Activated naive CD4-positive, alpha-beta T cell treated with anti-CD3 and anti-CD28 coated beads, Interleukin-2, amount 10 ng/mL, durations not matched to agents 7 days and 5 days (primary cell): Measurements from ENCODE around the gene SLC39A11.
"Not testable (repeated sequence)": the region's sequence is repeated elsewhere in the genome, so short reads cannot be mapped to it uniquely, and the experiment has no call there.

Experiments used
- CTCF ChIA-PET: fragments of 350-600 bp; sonication (Branson Sonifier 250); formaldehyde crosslinking; loops from one replicate; lab custom pipeline; 2021; ENCODE audit warnings: antibody characterized with exemption; lab: Charles Lee
- DNase-seq: peaks from one replicate; pipeline ENCODE4 v3.0.0-alpha.2; 2020
- H3K27ac Mint-ChIP-seq: one replicate; pipeline ENCODE4 v1.8.0; 2021; ENCODE audit warnings: mild to moderate bottlenecking, moderate library complexity, mixed read lengths
- H3K27me3 Mint-ChIP-seq: one replicate; pipeline ENCODE4 v1.8.0; 2021; ENCODE audit warnings: mild to moderate bottlenecking, mixed read lengths
- H3K36me3 Mint-ChIP-seq: one replicate; pipeline ENCODE4 v1.8.0; 2021; ENCODE audit warnings: mixed read lengths
- H3K4me1 Mint-ChIP-seq: one replicate; pipeline ENCODE4 v1.8.0; 2021; ENCODE audit warnings: mixed read lengths
- H3K4me3 Mint-ChIP-seq: one replicate; pipeline ENCODE4 v1.8.0; 2021; ENCODE audit warnings: mild to moderate bottlenecking, moderate library complexity, mixed read lengths
- H3K9me3 Mint-ChIP-seq: one replicate; pipeline ENCODE4 v1.8.0; 2021; ENCODE audit warnings: mixed read lengths

SLC39A11 gene

GRCh38 chr17:73072219-73072962, 20.1 kb downstream of the SLC39A11 start:
- CTCF ChIA-PET, result no interaction called here
- Mint-ChIP-seq H3K9me3 (no peaks in the 10 kb centered on the region), H3K4me1 (no peaks in the 10 kb centered on the region)

GRCh38 chr17:73071066-73071999, 21.2 kb downstream of the SLC39A11 start:
- no peak for DNase-seq
- peaks cover 11% of the 10 kb centered on the region for H3K36me3 Mint-ChIP-seq

More at GRCh38 chr17:73072219-73072962, 20.1 kb downstream of the SLC39A11 start:
- no peak overlapping the region for H3K27ac Mint-ChIP-seq
- H3K36me3 Mint-ChIP-seq, result peaks cover 11% of the 10 kb centered on the region
- H3K27me3 Mint-ChIP-seq, result no peaks in the 10 kb centered on the region
- no peak overlapping the region for H3K4me3 Mint-ChIP-seq
- DNase-seq, result no peak

GRCh38 chr17:73069841-73070240, 22.6 kb downstream of the SLC39A11 start:
- Mint-ChIP-seq H3K27me3 (no peaks in the 10 kb centered on the region), H3K4me1 (no peaks in the 10 kb centered on the region), H3K4me3 (no peak overlapping the region), H3K27ac (no peak overlapping the region), H3K36me3 (peaks cover 11% of the 10 kb centered on the region), H3K9me3 (no peaks in the 10 kb centered on the region)
- no peak for DNase-seq
- CTCF ChIA-PET, result interaction anchor here (1.1 kb wide), 1 partner anchor 9 kb away, joined by 3 read pairs; no protein-coding TSS in a partner anchor

More at GRCh38 chr17:73071066-73071999, 21.2 kb downstream of the SLC39A11 start:
- no peak overlapping the region for H3K4me3 Mint-ChIP-seq
- no peak overlapping the region for H3K27ac Mint-ChIP-seq
- CTCF ChIA-PET, result interaction anchor here (1.1 kb wide), 1 partner anchor 10 kb away, joined by 3 read pairs; no protein-coding TSS in a partner anchor
- no peaks in the 10 kb centered on the region for H3K4me1 Mint-ChIP-seq
- H3K9me3 Mint-ChIP-seq, result no peaks in the 10 kb centered on the region
- no peaks in the 10 kb centered on the region for H3K27me3 Mint-ChIP-seq

GRCh38 chr17:73069164-73069770, 23.2 kb downstream of the SLC39A11 start:
- Mint-ChIP-seq H3K27ac (no peak overlapping the region), H3K4me3 (no peak overlapping the region), H3K36me3 (peaks cover 11% of the 10 kb centered on the region), H3K4me1 (no peaks in the 10 kb centered on the region), H3K9me3 (no peaks in the 10 kb centered on the region), H3K27me3 (no peaks in the 10 kb centered on the region)
- no peak for DNase-seq
- CTCF ChIA-PET, result no interaction called here

- no peaks in the 10 kb centered on the region for H3K9me3 Mint-ChIP-seq
- no peak overlapping the region for H3K27ac Mint-ChIP-seq
- no peak for DNase-seq
- peaks cover 11% of the 10 kb centered on the region for H3K36me3 Mint-ChIP-seq
- CTCF ChIA-PET, result no interaction called here
- H3K4me1 Mint-ChIP-seq, result no peaks in the 10 kb centered on the region
- H3K4me3 Mint-ChIP-seq, result no peak overlapping the region
- H3K27me3 Mint-ChIP-seq, result no peaks in the 10 kb centered on the region
Measured at GRCh38 chr17:73068322-73069153, 23.9 kb downstream of the SLC39A11 start.

GRCh38 chr17:73067699-73068098, 24.8 kb downstream of the SLC39A11 start:
- H3K9me3 Mint-ChIP-seq, H3K4me1 Mint-ChIP-seq, DNase-seq, H3K4me3 Mint-ChIP-seq, H3K27ac Mint-ChIP-seq, CTCF ChIA-PET, H3K27me3 Mint-ChIP-seq: not testable (repeated sequence)
- H3K36me3 Mint-ChIP-seq, result peaks cover 11% of the 10 kb centered on the region

GRCh38 chr17:73067075-73067474, 25.4 kb downstream of the SLC39A11 start:
- H3K9me3 Mint-ChIP-seq, result no peaks in the 10 kb centered on the region
- no peak for DNase-seq
- no peak overlapping the region for H3K4me3 Mint-ChIP-seq
- H3K4me1 Mint-ChIP-seq, result no peaks in the 10 kb centered on the region
- H3K27ac Mint-ChIP-seq, result no peak overlapping the region
- H3K36me3 Mint-ChIP-seq, result peaks cover 11% of the 10 kb centered on the region
- CTCF ChIA-PET, result no interaction called here
- H3K27me3 Mint-ChIP-seq, result no peaks in the 10 kb centered on the region

GRCh38 chr17:73066148-73066884, 26.2 kb downstream of the SLC39A11 start:
- H3K27me3 Mint-ChIP-seq, result no peaks in the 10 kb centered on the region
- H3K9me3 Mint-ChIP-seq, result no peaks in the 10 kb centered on the region
- CTCF ChIA-PET, result no interaction called here
- DNase-seq, result no peak
- H3K27ac Mint-ChIP-seq, result no peak overlapping the region
- H3K4me3 Mint-ChIP-seq, result no peak overlapping the region
- no peaks in the 10 kb centered on the region for H3K4me1 Mint-ChIP-seq
- H3K36me3 Mint-ChIP-seq, result peaks cover 8% of the 10 kb centered on the region

GRCh38 chr17:73065376-73065775, 27.1 kb downstream of the SLC39A11 start:
- CTCF ChIA-PET, result no interaction called here
- no peaks in the 10 kb centered on the region for H3K4me1 Mint-ChIP-seq
- H3K4me3 Mint-ChIP-seq, result no peak overlapping the region
- H3K27ac Mint-ChIP-seq, result no peak overlapping the region
- no peak for DNase-seq
- no peaks in the 10 kb centered on the region for H3K27me3 Mint-ChIP-seq
- H3K36me3 Mint-ChIP-seq, result peaks cover 4% of the 10 kb centered on the region
- no peaks in the 10 kb centered on the region for H3K9me3 Mint-ChIP-seq

GRCh38 chr17:73064084-73064938, 28.2 kb downstream of the SLC39A11 start:
- H3K27ac Mint-ChIP-seq, result no peak overlapping the region
- CTCF ChIA-PET, result no interaction called here
- no peak overlapping the region for H3K4me3 Mint-ChIP-seq
- no peaks in the 10 kb centered on the region for H3K9me3 Mint-ChIP-seq
- no peaks in the 10 kb centered on the region for H3K4me1 Mint-ChIP-seq
- no peak for DNase-seq
- no peaks in the 10 kb centered on the region for H3K27me3 Mint-ChIP-seq
- peaks cover 4% of the 10 kb centered on the region for H3K36me3 Mint-ChIP-seq

GRCh38 chr17:73062726-73063125, 29.8 kb downstream of the SLC39A11 start:
- CTCF ChIA-PET, result no interaction called here
- no peak for DNase-seq
- no peaks in the 10 kb centered on the region for H3K27me3 Mint-ChIP-seq

GRCh38 chr17:73061161-73061560, 31.3 kb downstream of the SLC39A11 start:
- Mint-ChIP-seq H3K4me3 (no peak overlapping the region), H3K4me1 (no peaks in the 10 kb centered on the region), H3K9me3 (no peaks in the 10 kb centered on the region), H3K36me3 (no peaks in the 10 kb centered on the region), H3K27ac (no peak overlapping the region), H3K27me3 (no peaks in the 10 kb centered on the region)
- no peak for DNase-seq
- CTCF ChIA-PET, result interaction anchor here (1.5 kb wide), 1 partner anchor 9 kb away, joined by 3 read pairs; no protein-coding TSS in a partner anchor

More at GRCh38 chr17:73062726-73063125, 29.8 kb downstream of the SLC39A11 start:
- no peaks in the 10 kb centered on the region for H3K9me3 Mint-ChIP-seq
- no peak overlapping the region for H3K4me3 Mint-ChIP-seq
- no peaks in the 10 kb centered on the region for H3K4me1 Mint-ChIP-seq
- no peaks in the 10 kb centered on the region for H3K36me3 Mint-ChIP-seq
- H3K27ac Mint-ChIP-seq, result no peak overlapping the region
